SK-N-SH (cell line): ENCODE measurements around the gene HK2. TPM values are rescaled to one million over a fixed set of nuclear protein-coding genes. Genes with fewer than 3 reads are reported as not detected.

ENCODE experiments used
- CTCF ChIA-PET: fragments of 300-600, 350-600 bp; formaldehyde crosslinking; extraction: SDS; loops from one replicate; lab custom pipeline; 2021; lab: Yijun Ruan, JAX
- POLR2A ChIA-PET: fragments of 350-600 bp; sonication (Branson Sonifier 250); formaldehyde crosslinking; extraction: SDS; loops from one replicate; lab custom pipeline; 2020; ENCODE audit warnings: antibody characterized with exemption, inconsistent platforms; lab: Yijun Ruan, JAX
- DNase-seq: peaks from one replicate; pipeline ENCODE4 v3.0.0; 2012
- H2AFZ ChIP-seq: fragments of 200-600 bp; sonication (generic); 2 replicates; pipeline ENCODE4 v1.8.1; 2016; ENCODE audit warnings: antibody characterized with exemption, mild to moderate bottlenecking, low read depth
- H3F3A ChIP-seq: fragments of 200-600 bp; sonication (generic); replicated peaks from 2 replicates; pipeline ENCODE3; 2016; ENCODE audit warnings: antibody characterized with exemption, mild to moderate bottlenecking; ENCODE audit not compliant: insufficient read depth
- H3K27ac ChIP-seq, 2 experiments: fragments of 200-500 bp in 1 of 2; fragments of 200-600 bp in 1 of 2; sonication (Bioruptor generic) in 1 of 2; sonication (generic), shearing (Covaris generic) in 1 of 2; 2 replicates each; pipeline versions ENCODE4 v1.5.1 to v1.6.1; 2014 to 2016; ENCODE audit warnings: low read depth in 2 of 2, inconsistent platforms in 1 of 2, low read length in 1 of 2, mild to moderate bottlenecking in 1 of 2, mixed read lengths in 1 of 2
- H3K27me3 ChIP-seq: fragments of 200-600 bp; sonication (generic), shearing (Covaris generic); 2 replicates; pipeline ENCODE4 v1.6.1; 2016; ENCODE audit warnings: mixed run types; ENCODE audit not compliant: insufficient read depth
- H3K36me3 ChIP-seq, 2 experiments: fragments of 200-500 bp in 1 of 2; fragments of 200-600 bp in 1 of 2; sonication (Bioruptor generic) in 1 of 2; sonication (generic) in 1 of 2; replicated peaks in 1 of 2; 2 replicates each; pipeline versions ENCODE3 to v1.5.1; 2014 to 2016; ENCODE audit warnings: low read length in 1 of 2, mild to moderate bottlenecking in 1 of 2; ENCODE audit not compliant: insufficient read depth in 2 of 2, control insufficient read depth in 1 of 2
- H3K4me1 ChIP-seq, 2 experiments: fragments of 200-500 bp in 1 of 2; fragments of 200-600 bp in 1 of 2; sonication (Bioruptor generic) in 1 of 2; sonication (generic), shearing (Covaris generic) in 1 of 2; 2 replicates each; pipeline versions ENCODE4 v1.5.1 to v1.6.1; 2014 to 2016; ENCODE audit warnings: low read depth in 1 of 2, low read length in 1 of 2, mixed run types in 1 of 2; ENCODE audit not compliant: insufficient read depth in 2 of 2, control insufficient read depth in 1 of 2
- H3K4me2 ChIP-seq: fragments of 200-600 bp; sonication (generic), shearing (Covaris generic); 2 replicates; pipeline ENCODE4 v1.6.1; 2017; ENCODE audit warnings: mixed run types
- H3K4me3 ChIP-seq, 2 experiments: fragments of 200-500 bp in 1 of 2; fragments of 200-600 bp in 1 of 2; sonication (Bioruptor generic) in 1 of 2; sonication (generic), shearing (Covaris generic) in 1 of 2; 2 replicates each; pipeline versions ENCODE4 v1.5.1 to v1.8.1; 2014 to 2016; ENCODE audit warnings: low read depth in 2 of 2, inconsistent platforms in 1 of 2, low read length in 1 of 2, mild to moderate bottlenecking in 1 of 2, mixed read lengths in 1 of 2, moderate library complexity in 1 of 2
- H3K79me2 ChIP-seq: fragments of 200-600 bp; sonication (generic); 2 replicates; pipeline ENCODE4 v1.8.1; 2017; ENCODE audit warnings: mild to moderate bottlenecking; ENCODE audit not compliant: insufficient read depth
- H3K9ac ChIP-seq: fragments of 200-600 bp; sonication (generic); 2 replicates; pipeline ENCODE4 v1.6.1; 2017; ENCODE audit warnings: mixed run types
- H3K9me2 ChIP-seq: fragments of 200-600 bp; sonication (generic); 2 replicates; pipeline ENCODE4 v1.6.1; 2017; ENCODE audit warnings: mixed run types
- H3K9me3 ChIP-seq: fragments of 200-600 bp; sonication (generic); 2 replicates; pipeline ENCODE4 v1.6.1; 2017; ENCODE audit warnings: mixed run types, mild to moderate bottlenecking, moderate library complexity
- H4K20me1 ChIP-seq: fragments of 200-600 bp; sonication (generic); 2 replicates; pipeline ENCODE4 v1.6.1; 2017; ENCODE audit warnings: mild to moderate bottlenecking, mixed run types; ENCODE audit not compliant: insufficient read depth
- CTCF ChIP-seq: fragments of 200-600 bp; sonication (generic); IDR thresholded peaks from 2 replicates; pipeline ENCODE4 v1.6.1; 2017; ENCODE audit warnings: antibody characterized with exemption, mild to moderate bottlenecking, moderate library complexity
- ELF1 ChIP-seq: IDR thresholded peaks from 2 replicates; pipeline ENCODE4 v1.4.0; 2012
- FOXJ3 ChIP-seq: sonication (generic); formaldehyde crosslinking; IDR thresholded peaks from 2 replicates; pipeline ENCODE4 v1.5.1; 2020; ENCODE audit warnings: mild to moderate bottlenecking, missing genetic modification reagents
- IRF3 ChIP-seq: fragments of 150-350 bp; IDR thresholded peaks from 2 replicates; pipeline ENCODE4 v1.6.1; 2016; ENCODE audit warnings: mild to moderate bottlenecking, low read depth, low read length
- JUND ChIP-seq: IDR thresholded peaks from 2 replicates; pipeline ENCODE4 v1.4.0; 2012
- NFIC ChIP-seq: IDR thresholded peaks from 2 replicates; pipeline ENCODE4 v1.4.0; 2012; ENCODE audit warnings: borderline replicate concordance
- NRF1 ChIP-seq: IDR thresholded peaks from 2 replicates; pipeline ENCODE4 v1.6.1; 2012; ENCODE audit warnings: low read depth, mild to moderate bottlenecking, low read length
- RFX5 ChIP-seq: IDR thresholded peaks from 2 replicates; pipeline ENCODE4 v1.6.1; 2012; ENCODE audit warnings: mild to moderate bottlenecking, improper control_type of control experiment, low read length
- RXRA ChIP-seq: IDR thresholded peaks from 2 replicates; pipeline ENCODE4 v1.4.0; 2012; ENCODE audit warnings: low read depth, mild to moderate bottlenecking, borderline replicate concordance
- TEAD4 ChIP-seq: IDR thresholded peaks from 2 replicates; pipeline ENCODE4 v1.4.0; 2012; ENCODE audit warnings: mild to moderate bottlenecking, borderline replicate concordance; ENCODE audit not compliant: insufficient read depth
- WGBS: methylation state at CpG from one replicate; pipeline ENCODE4 v1.1.6; 2017; ENCODE audit warnings: low lambda C conversion rate; 5-methylcytosine and 5-hydroxymethylcytosine counted together
- polyA plus RNA-seq, 3 experiments: library from polyadenylated mRNA; depleted of rRNA; stranded (reverse); fragments of >200 nt; gene quantifications; 2 replicates each; pipeline ENCODE4 v1.2.3, GENCODE V29; 2012
- TF ChIP-seq, protein P1 (sequence below): IDR thresholded peaks from 2 replicates; pipeline ENCODE4 v1.4.0; 2012; ENCODE audit warnings: low read depth, borderline replicate concordance

The HK2 gene
- polyA plus RNA-seq, 1 of the 3 experiments (the other 2 are of a cell fraction) = 13.5 TPM

GRCh38 chr2:74857725-74858124 is 23.8 kb downstream of the HK2 start:
- no peaks in the 10 kb centered on the region for H4K20me1 ChIP-seq
- CTCF ChIA-PET = interaction anchor here (1.1 to 1.4 kb wide), 2 partner anchors 21 to 142 kb away, joined by 3 read pairs; no protein-coding TSS in a partner anchor

GRCh38 chr2:74858281-74858680 is 24.4 kb downstream of the HK2 start:
- Histone ChIP-seq H4K20me1 (no peaks in the 10 kb centered on the region), H2AFZ (no peak overlapping the region), H3K79me2 (no peaks in the 10 kb centered on the region)

More at GRCh38 chr2:74857725-74858124, 23.8 kb downstream of the HK2 start:
- H3K27me3 ChIP-seq = no peaks in the 10 kb centered on the region
- H3K9me3 ChIP-seq = no peaks in the 10 kb centered on the region
- H3K9ac ChIP-seq = no peak overlapping the region
- no peak overlapping the region for H3K4me3 ChIP-seq
- DNase-seq = no peak
- no peak overlapping the region for H3K4me2 ChIP-seq
- TF ChIP-seq RXRA (no peak), CTCF (no peak), TEAD4 (no peak), IRF3 (no peak), FOXJ3 (CRISPR knock-in tag) (no peak)
- peaks cover 0 to 22% of the 10 kb centered on the region in 2 experiments; a peak in 3 of 4 replicates for H3K4me1 ChIP-seq
- POLR2A ChIA-PET = no interaction called here
- no peaks in the 10 kb centered on the region for H3K36me3 ChIP-seq
- 89% methylated on average over 5 of the region's 8 CpGs for WGBS
- no peak overlapping the region for H2AFZ ChIP-seq
- H3K79me2 ChIP-seq = no peaks in the 10 kb centered on the region; the same call in 1 of the 2 replicates
- H3K9me2 ChIP-seq = no peaks in the 10 kb centered on the region
- no peak overlapping the region for H3K27ac ChIP-seq
- no peaks in the 10 kb centered on the region for H3F3A ChIP-seq

More at GRCh38 chr2:74858281-74858680, 24.4 kb downstream of the HK2 start:
- no peaks in the 10 kb centered on the region for H3K9me3 ChIP-seq
- POLR2A ChIA-PET = no interaction called here
- CTCF ChIA-PET = interaction anchor here (0.6 to 1.4 kb wide), 3 partner anchors 22 to 143 kb away, joined by 3 read pairs; no protein-coding TSS in a partner anchor
- H3K4me3 ChIP-seq = no peak overlapping the region
- H3K9ac ChIP-seq = no peak overlapping the region
- DNase-seq = no peak
- H3K4me1 ChIP-seq = peaks cover 4 to 27% of the 10 kb centered on the region in 2 experiments; a peak in 3 of 4 replicates
- H3K27ac ChIP-seq = no peak overlapping the region
- H3K4me2 ChIP-seq = no peak overlapping the region
- TF ChIP-seq RFX5 = no peak
- no peak for TF ChIP-seq ELF1
- TF ChIP-seq NFIC = no peak
- no peak for TF ChIP-seq JUND
- TF ChIP-seq NRF1 = no peak
- TF ChIP-seq, protein P1, sequence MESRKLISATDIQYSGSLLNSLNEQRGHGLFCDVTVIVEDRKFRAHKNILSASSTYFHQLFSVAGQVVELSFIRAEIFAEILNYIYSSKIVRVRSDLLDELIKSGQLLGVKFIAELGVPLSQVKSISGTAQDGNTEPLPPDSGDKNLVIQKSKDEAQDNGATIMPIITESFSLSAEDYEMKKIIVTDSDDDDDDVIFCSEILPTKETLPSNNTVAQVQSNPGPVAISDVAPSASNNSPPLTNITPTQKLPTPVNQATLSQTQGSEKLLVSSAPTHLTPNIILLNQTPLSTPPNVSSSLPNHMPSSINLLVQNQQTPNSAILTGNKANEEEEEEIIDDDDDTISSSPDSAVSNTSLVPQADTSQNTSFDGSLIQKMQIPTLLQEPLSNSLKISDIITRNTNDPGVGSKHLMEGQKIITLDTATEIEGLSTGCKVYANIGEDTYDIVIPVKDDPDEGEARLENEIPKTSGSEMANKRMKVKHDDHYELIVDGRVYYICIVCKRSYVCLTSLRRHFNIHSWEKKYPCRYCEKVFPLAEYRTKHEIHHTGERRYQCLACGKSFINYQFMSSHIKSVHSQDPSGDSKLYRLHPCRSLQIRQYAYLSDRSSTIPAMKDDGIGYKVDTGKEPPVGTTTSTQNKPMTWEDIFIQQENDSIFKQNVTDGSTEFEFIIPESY = no peak
- no peak for TF ChIP-seq TEAD4
- TF ChIP-seq CTCF = no peak
- H3K9me2 ChIP-seq = no peaks in the 10 kb centered on the region
- H3K27me3 ChIP-seq = no peaks in the 10 kb centered on the region
- H3K36me3 ChIP-seq = no peaks in the 10 kb centered on the region
- 97% methylated on average over 3 of the region's 3 CpGs for WGBS
- no peaks in the 10 kb centered on the region for H3F3A ChIP-seq
